K562 (cell line): ENCODE data around the gene SUMO3. TPM values are rescaled to one million over a fixed set of nuclear protein-coding genes. Genes with fewer than 3 reads are reported as not detected.

ENCODE experiments used
- ADNP ChIP-seq: fragments of 200-800 bp; sonication (Bioruptor generic); IDR thresholded peaks from 2 replicates; pipeline ENCODE4 v1.6.1; 2016; ENCODE audit warnings: missing genetic modification characterization, missing compliant biosample characterization
- ATF7 ChIP-seq: fragments of 450-650 bp; IDR thresholded peaks from 2 replicates; pipeline ENCODE4 v1.7.1; 2014; ENCODE audit warnings: mild to moderate bottlenecking, moderate library complexity
- CBX1 ChIP-seq: sonication (generic); IDR thresholded peaks from 2 replicates; pipeline ENCODE4 v1.6.1; 2016; ENCODE audit warnings: antibody characterized with exemption, low read depth, mild to moderate bottlenecking
- CBX3 ChIP-seq, 2 experiments: IDR thresholded peaks; 1 replicate in 1 of 2; 2 replicates in 1 of 2; pipeline ENCODE4 v1.6.1; 2012; ENCODE audit warnings: inconsistent platforms in 2 of 2, low read length in 2 of 2, borderline replicate concordance in 1 of 2, control low read depth in 1 of 2
- DPF2 ChIP-seq: fragments of 450-650 bp; IDR thresholded peaks from 2 replicates; pipeline ENCODE4 v1.6.1; 2016
- E2F8 ChIP-seq: fragments of 450-650 bp; IDR thresholded peaks from 2 replicates; pipeline ENCODE4 v1.7.1; 2018; ENCODE audit warnings: mild to moderate bottlenecking, low read depth; ENCODE audit not compliant: partially characterized antibody
- EHMT2 ChIP-seq: fragments of 450-650 bp; IDR thresholded peaks from 2 replicates; pipeline ENCODE4 v1.6.1; 2018; ENCODE audit warnings: antibody characterized with exemption
- ESRRA ChIP-seq: fragments of 450-650 bp; IDR thresholded peaks from 2 replicates; pipeline ENCODE4 v1.6.1; 2014; ENCODE audit warnings: low read depth, mild to moderate bottlenecking, moderate library complexity, borderline replicate concordance
- FOSL1 ChIP-seq: fragments of 200-800 bp; sonication (Bioruptor generic); conservative IDR thresholded peaks from 2 replicates; pipeline ENCODE4 v1.6.1; 2016; ENCODE audit warnings: missing genetic modification characterization, missing compliant biosample characterization
- HDAC1 ChIP-seq, 2 experiments: fragments of 450-650 bp; IDR thresholded peaks; 2 replicates each; pipeline ENCODE4 v1.6.1; 2016 to 2017; ENCODE audit warnings: inconsistent platforms in 1 of 2, mild to moderate bottlenecking in 1 of 2, moderate library complexity in 1 of 2
- JUN ChIP-seq, 2 experiments: sonication (generic) in 1 of 2; formaldehyde crosslinking in 1 of 2; IDR thresholded peaks; 2 replicates each; pipeline versions ENCODE4 v1.6.1 to v1.8.0; 2012 to 2022; ENCODE audit warnings: borderline replicate concordance in 2 of 2, mild to moderate bottlenecking in 2 of 2, improper control_type of control experiment in 1 of 2, low read depth in 1 of 2, low read length in 1 of 2, missing genetic modification reagents in 1 of 2
- LEF1 ChIP-seq: fragments of 450-650 bp; IDR thresholded peaks from 2 replicates; pipeline ENCODE4 v1.6.1; 2016; ENCODE audit warnings: mild to moderate bottlenecking
- MCM5 ChIP-seq: fragments of 450-650 bp; IDR thresholded peaks from 2 replicates; pipeline ENCODE4 v1.6.1; 2016; ENCODE audit warnings: low read depth
- MLLT1 ChIP-seq, 2 experiments: fragments of 450-650 bp; IDR thresholded peaks; 2 replicates each; pipeline ENCODE4 v1.6.1; 2016
- MLX ChIP-seq, 2 experiments: fragments of 450-650 bp in 1 of 2; sonication (generic) in 1 of 2; formaldehyde crosslinking; conservative IDR thresholded peaks; 2 replicates each; pipeline versions ENCODE4 v1.4.0 to v1.8.1; 2020 to 2022; ENCODE audit warnings: mild to moderate bottlenecking in 1 of 2, missing genetic modification reagents in 1 of 2
- RBM25 ChIP-seq: fragments of 200-400 bp; formaldehyde crosslinking; IDR thresholded peaks from 2 replicates; pipeline ENCODE4 v1.6.1; 2018; ENCODE audit warnings: low read length, low read depth, moderate library complexity; ENCODE audit not compliant: severe bottlenecking
- STAT5A ChIP-seq: IDR thresholded peaks from 2 replicates; pipeline ENCODE4 v1.6.1; 2012; ENCODE audit warnings: low read length, inconsistent platforms, borderline replicate concordance
- TRIM24 ChIP-seq, 2 experiments: fragments of 450-650 bp; IDR thresholded peaks; 2 replicates each; pipeline ENCODE4 v1.6.1; 2016
- TRIM28 ChIP-seq: fragments of 450-650 bp; IDR thresholded peaks from 2 replicates; pipeline ENCODE4 v1.6.1; 2017
- ZFP30 ChIP-seq: fragments of 250-450 bp; sonication (Bioruptor Pico); IDR thresholded peaks from 2 replicates; pipeline ENCODE4 v1.8.0; 2022; ENCODE audit warnings: moderate library complexity, mild to moderate bottlenecking, inconsistent platforms, borderline replicate concordance
- ZNF280A ChIP-seq: fragments of 450-650 bp; IDR thresholded peaks from 2 replicates; pipeline ENCODE4 v1.6.1; 2018; ENCODE audit warnings: mild to moderate bottlenecking, low read depth; ENCODE audit not compliant: partially characterized antibody
- ZNF445 ChIP-seq: fragments of 250-450 bp; sonication (Bioruptor Pico); IDR thresholded peaks from 2 replicates; pipeline ENCODE4 v1.4.0; 2020; ENCODE audit warnings: low read depth, mild to moderate bottlenecking, moderate library complexity
- polyA plus RNA-seq, 8 experiments: library from polyadenylated mRNA; depleted of rRNA in 4 of 8; stranded (reverse) in 5 of 8; unstranded in 3 of 8; fragments of >200 nt; fragmentation: Nextera tagmentation in 2 of 8; fragmentation: Illumina TruSeq in 1 of 8; extraction: Ambion mirVana in 2 of 8; extraction: Trizol in 1 of 8; gene quantifications; 2 replicates each; pipeline versions ENCODE4 v1.2.1 to v1.2.3, GENCODE V29; 2011 to 2014; ENCODE audit warnings: inconsistent platforms in 1 of 8, missing spikeins in 1 of 8
- total RNA-seq, 7 experiments: library from RNA; depleted of rRNA in 6 of 7; stranded (reverse); fragments of >200 nt in 6 of 7; fragmentation: Illumina TruSeq in 2 of 7; extraction: Trizol in 2 of 7; gene quantifications; 2 replicates each; pipeline versions ENCODE4 v1.2.1 to v1.2.3, GENCODE V29; 2011 to 2021; ENCODE audit warnings: low replicate concordance in 1 of 7

Gene SUMO3
- total and polyA plus RNA-seq, 9 of the 15 experiments (the other 6 are each of a cell fraction or from before 2014, with no cell fraction given): 13.9 to 143 (median 113) TPM

- TF ChIP-seq ZNF280A (peak; percentile 94), CBX1 (peak; percentile 92), ATF7 (0 out of 2 replicates have a peak, but pooled peaks have one; percentile 49), E2F8 (peak; percentile 34), JUN (IDR thresholded peaks at IDR 0.05; ENCODE audit: borderline replicate concordance, low read depth, low read length) (no peak), JUN (CRISPR knock-in tag; IDR thresholded peaks at IDR 0.05; ENCODE audit: borderline replicate concordance) (no peak), MCM5 (no peak), DPF2 (peak; percentile 53; the same call in 1 of the 2 replicates), ZFP30 (peak; percentile 76), EHMT2 (peak; percentile 65; the same call in 1 of the 2 replicates), TRIM28 (peak; percentile 100), ZNF445 (CRISPR knock-in tag) (no peak), CBX3 (IDR thresholded peaks at IDR 0.05; ENCODE audit: borderline replicate concordance in 1 of 2, low read length in 2 of 2) (peak in 1 of 2 experiments; percentile 100; a peak in 2 of 3 replicates), ADNP (tag) (peak; percentile 48; the same call in 1 of the 2 replicates), RBM25 (peak; percentile 18), LEF1 (0 out of 2 replicates have a peak, but pooled peaks have one; percentile 25), MLX (CRISPR knock-in tag; conservative IDR thresholded peaks at IDR 0.05) (no peak), HDAC1 (IDR thresholded peaks at IDR 0.05) (peak in 1 of 2 experiments; percentile 51; a peak in 1 of 4 replicates), ESRRA (no peak), FOSL1 (tag) (peak; percentile 33), TRIM24 (IDR thresholded peaks at IDR 0.05) (peak; percentile 91 to 97), MLLT1 (IDR thresholded peaks at IDR 0.05) (peak in 1 of 2 experiments; percentile 82; a peak in 1 of 4 replicates), STAT5A (no peak)
- TF ChIP-seq, all 486 proteins: peak for 28
Measured at GRCh38 chr21:44822484-44823178, 4.8 kb upstream of the SUMO3 start (continued).
